Testis (tissue), 2 donors: ENCODE measurements around the gene PTAFR.

Source experiments
- POLR2A ChIP-seq: fragments of 450-650 bp; IDR thresholded peaks from one replicate; pipeline ENCODE4 v1.6.1; 2017; ENCODE audit warnings: antibody characterized with exemption, mild to moderate bottlenecking, moderate library complexity
- TF ChIP-seq, protein P1 (sequence below), 3 experiments: fragments of 450-650 bp in 2 of 3; fragments of 200-600 bp in 1 of 3; sonication (generic) in 1 of 3; IDR thresholded peaks; one replicate each; pipeline ENCODE4 v1.5.1; 2016 to 2019; ENCODE audit warnings: antibody characterized with exemption in 3 of 3, mild to moderate bottlenecking in 2 of 3, moderate library complexity in 1 of 3

GRCh38 chr1:28145728-28146127 is 30.8 kb downstream of the PTAFR start:
- TF ChIP-seq, protein P1, sequence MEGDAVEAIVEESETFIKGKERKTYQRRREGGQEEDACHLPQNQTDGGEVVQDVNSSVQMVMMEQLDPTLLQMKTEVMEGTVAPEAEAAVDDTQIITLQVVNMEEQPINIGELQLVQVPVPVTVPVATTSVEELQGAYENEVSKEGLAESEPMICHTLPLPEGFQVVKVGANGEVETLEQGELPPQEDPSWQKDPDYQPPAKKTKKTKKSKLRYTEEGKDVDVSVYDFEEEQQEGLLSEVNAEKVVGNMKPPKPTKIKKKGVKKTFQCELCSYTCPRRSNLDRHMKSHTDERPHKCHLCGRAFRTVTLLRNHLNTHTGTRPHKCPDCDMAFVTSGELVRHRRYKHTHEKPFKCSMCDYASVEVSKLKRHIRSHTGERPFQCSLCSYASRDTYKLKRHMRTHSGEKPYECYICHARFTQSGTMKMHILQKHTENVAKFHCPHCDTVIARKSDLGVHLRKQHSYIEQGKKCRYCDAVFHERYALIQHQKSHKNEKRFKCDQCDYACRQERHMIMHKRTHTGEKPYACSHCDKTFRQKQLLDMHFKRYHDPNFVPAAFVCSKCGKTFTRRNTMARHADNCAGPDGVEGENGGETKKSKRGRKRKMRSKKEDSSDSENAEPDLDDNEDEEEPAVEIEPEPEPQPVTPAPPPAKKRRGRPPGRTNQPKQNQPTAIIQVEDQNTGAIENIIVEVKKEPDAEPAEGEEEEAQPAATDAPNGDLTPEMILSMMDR (IDR thresholded peaks at IDR 0.05) = no peak
- no peak for TF ChIP-seq POLR2A
